ENCODE data around the gene KCTD3. TPM values are rescaled to one million over a fixed set of nuclear protein-coding genes. Genes with fewer than 3 reads are reported as not detected.

KCTD3 gene
- 10 to 100 TPM; 41.4 to 66.4 (median 52.3) TPM for total RNA-seq

DNA sequence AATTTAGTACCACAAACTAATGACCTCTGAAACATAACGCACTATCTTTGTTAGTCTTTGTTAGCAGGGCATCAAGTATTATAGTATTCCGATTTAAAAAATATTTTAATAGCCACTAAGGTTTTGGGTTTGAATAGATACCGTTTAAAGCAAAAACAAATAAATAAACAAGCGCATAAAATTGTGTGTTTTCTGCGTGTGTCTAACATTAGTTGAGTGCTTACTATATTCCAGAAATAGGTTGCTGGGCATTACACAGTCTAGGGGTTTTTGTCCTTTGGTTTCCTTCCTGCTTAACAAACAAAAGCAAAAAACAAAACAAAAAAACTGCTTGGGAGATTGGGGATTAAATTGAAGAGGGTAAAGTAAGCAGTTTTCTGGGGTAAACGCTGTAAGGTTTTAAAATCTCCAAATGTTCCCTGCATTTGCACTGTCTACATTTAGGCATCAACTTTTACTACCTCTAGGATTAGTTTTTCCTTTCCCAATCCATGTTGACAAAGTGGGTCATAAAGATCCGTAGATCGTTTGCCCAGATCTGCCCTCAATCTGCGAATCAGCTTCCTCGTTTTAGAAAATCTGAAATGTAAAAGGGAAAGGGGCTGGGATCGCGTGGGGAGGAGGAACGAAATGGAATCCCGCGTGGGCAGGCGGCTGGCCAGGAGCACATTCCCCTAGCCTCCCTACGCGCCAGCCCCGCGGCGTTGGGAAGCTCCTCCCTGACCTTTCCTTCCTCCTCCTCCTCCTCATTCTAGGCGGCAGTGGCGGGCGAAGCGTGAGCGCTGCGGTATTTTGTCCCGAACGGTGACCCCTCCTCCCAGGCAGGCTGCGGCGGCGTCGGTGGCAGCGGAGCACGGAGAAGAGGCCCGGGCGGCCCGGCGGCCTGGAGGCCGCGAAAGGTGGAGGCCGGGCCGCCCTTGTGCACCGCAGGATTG lies at the start of gene KCTD3:
Gene KCTD3, plus strand, starts transcription at position 749 of the 935 bp plus-strand sequence. CDS start 382 bp downstream, outside the sequence.
- H3K36me3 ChIP-seq: no peaks in the 10 kb centered on the region
- peak within 1 kb of the TSS; percentile 82 to 92 (median 84) for H3K4me3 ChIP-seq (replicated peaks in 1 of 3)
- intact Hi-C loops (cut with DNase I): no loop called here
- no peaks in the 10 kb centered on the region for H3K9me3 ChIP-seq
- peaks cover 15 to 22% of the 10 kb centered on the region in 2 donors for H3K4me1 ChIP-seq
- WGBS, 2 donors: 10 to 15% methylated on average over 23 to 41 of the region's 44 CpGs
- DNase-seq: peak; percentile 79 to 82
- TF ChIP-seq POLR2A (IDR thresholded peaks at IDR 0.05): peak; percentile 14 to 73
- TF ChIP-seq, protein P1, sequence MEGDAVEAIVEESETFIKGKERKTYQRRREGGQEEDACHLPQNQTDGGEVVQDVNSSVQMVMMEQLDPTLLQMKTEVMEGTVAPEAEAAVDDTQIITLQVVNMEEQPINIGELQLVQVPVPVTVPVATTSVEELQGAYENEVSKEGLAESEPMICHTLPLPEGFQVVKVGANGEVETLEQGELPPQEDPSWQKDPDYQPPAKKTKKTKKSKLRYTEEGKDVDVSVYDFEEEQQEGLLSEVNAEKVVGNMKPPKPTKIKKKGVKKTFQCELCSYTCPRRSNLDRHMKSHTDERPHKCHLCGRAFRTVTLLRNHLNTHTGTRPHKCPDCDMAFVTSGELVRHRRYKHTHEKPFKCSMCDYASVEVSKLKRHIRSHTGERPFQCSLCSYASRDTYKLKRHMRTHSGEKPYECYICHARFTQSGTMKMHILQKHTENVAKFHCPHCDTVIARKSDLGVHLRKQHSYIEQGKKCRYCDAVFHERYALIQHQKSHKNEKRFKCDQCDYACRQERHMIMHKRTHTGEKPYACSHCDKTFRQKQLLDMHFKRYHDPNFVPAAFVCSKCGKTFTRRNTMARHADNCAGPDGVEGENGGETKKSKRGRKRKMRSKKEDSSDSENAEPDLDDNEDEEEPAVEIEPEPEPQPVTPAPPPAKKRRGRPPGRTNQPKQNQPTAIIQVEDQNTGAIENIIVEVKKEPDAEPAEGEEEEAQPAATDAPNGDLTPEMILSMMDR (IDR thresholded peaks at IDR 0.05): no peak
- H3K27ac ChIP-seq: peak within 1 kb of the TSS; percentile 89 to 94 (median 92)
- H3K27me3 ChIP-seq: no peaks in the 10 kb centered on the region

- 68 to 71% methylated on average over 4 of the region's 4 CpGs for WGBS, 2 donors
- intact Hi-C loops (cut with DNase I): no loop called here
- Histone ChIP-seq H3K36me3 (no peaks in the 10 kb centered on the region), H3K4me3 (replicated peaks in 1 of 3) (no peak overlapping the region), H3K9me3 (no peaks in the 10 kb centered on the region), H3K27me3 (no peaks in the 10 kb centered on the region), H3K27ac (no peak overlapping the region), H3K4me1 (no peaks in the 10 kb centered on the region)
- no peak for DNase-seq
- no peak for TF ChIP-seq POLR2A (IDR thresholded peaks at IDR 0.05)
- TF ChIP-seq, protein P1 (IDR thresholded peaks at IDR 0.05): no peak
These were observed 49.6 kb upstream of the KCTD3 start for GRCh38 chr1:215517441-215517891.

DNA sequence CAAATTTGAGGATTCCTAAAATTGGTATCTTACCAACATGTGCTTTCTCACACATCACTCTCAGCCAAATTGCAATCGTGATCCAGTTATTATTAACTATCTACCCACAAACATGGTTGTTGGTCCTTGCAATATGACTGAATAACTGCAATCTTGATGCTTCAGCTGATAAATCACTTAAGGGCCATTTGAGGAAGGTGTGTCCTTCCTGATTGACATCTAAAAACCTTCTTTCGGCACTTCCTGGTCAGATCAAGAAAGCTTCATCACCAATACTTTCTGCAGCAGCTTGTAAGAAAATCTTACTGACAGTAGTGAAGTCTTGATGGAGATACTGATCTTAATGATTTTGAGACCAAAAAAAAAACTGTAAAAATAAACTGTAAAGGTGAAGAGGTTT lies 48.5 kb upstream of the KCTD3 start:
- Histone ChIP-seq H3K9me3 (no peaks in the 10 kb centered on the region), H3K36me3 (no peaks in the 10 kb centered on the region), H3K27me3 (no peaks in the 10 kb centered on the region), H3K4me1 (no peaks in the 10 kb centered on the region), H3K4me3 (replicated peaks in 1 of 3) (no peak overlapping the region), H3K27ac (no peak overlapping the region)
- TF ChIP-seq, protein P1 (IDR thresholded peaks at IDR 0.05): no peak
- no peak for TF ChIP-seq POLR2A (IDR thresholded peaks at IDR 0.05)
- intact Hi-C loops (cut with DNase I): no loop called here
- no peak for DNase-seq
- WGBS, 2 donors: 82 to 90% methylated on average over 2 of the region's 2 CpGs

GRCh38 chr1:215521279-215521678 lies 45.8 kb upstream of the KCTD3 start:
- WGBS, 2 donors: 85 to 95% methylated on average over 3 of the region's 3 CpGs
- Histone ChIP-seq H3K27me3 (no peaks in the 10 kb centered on the region), H3K9me3 (no peaks in the 10 kb centered on the region), H3K4me3 (replicated peaks in 1 of 3) (no peak overlapping the region), H3K4me1 (no peaks in the 10 kb centered on the region), H3K36me3 (no peaks in the 10 kb centered on the region), H3K27ac (no peak overlapping the region)
- DNase-seq: no peak
- intact Hi-C loops (cut with DNase I): loop anchor here (10.0 kb wide), 2 partner anchors 866 to 896 kb away; no protein-coding TSS in a partner anchor
- no peak for TF ChIP-seq POLR2A (IDR thresholded peaks at IDR 0.05)
- TF ChIP-seq, protein P1 (IDR thresholded peaks at IDR 0.05): no peak

Data from thyroid gland (tissue), 4 donors.